ENCODE measurements around the gene MYBPH.

MYBPH gene

GRCh38 chr1:203133970-203134725 is 41.5 kb downstream of the MYBPH start:
- Histone ChIP-seq H3K9ac (peak overlapping the region in 8 of 11 experiments; percentile 11 to 53 (median 22); a peak in 7 of 22 replicates), H3K36me3 (no peaks in the 10 kb centered on the region), H3K4me2 (peak overlapping the region; percentile 75 to 92 (median 85)), H3K4me3 (peak overlapping the region in 1 of 10 experiments; percentile 16; a peak in 1 of 20 replicates), H3K9me3 (replicated peaks in 1 of 11) (no peaks in the 10 kb centered on the region), H3K27me3 (peaks cover 1 to 9% (median 4%) of the 10 kb centered on the region in 11 experiments; a peak in 20 of 22 replicates), H4K20me1 (peaks cover 0 to 27% (median 0%) of the 10 kb centered on the region in 11 experiments; a peak in 3 of 22 replicates), H3K4me1 (peaks cover 56 to 82% (median 77%) of the 10 kb centered on the region in 10 experiments), H3K27ac (peak overlapping the region in 9 of 11 experiments; percentile 23 to 68 (median 57); a peak in 16 of 22 replicates)
- TF ChIP-seq Cebpa-rat (IDR thresholded peaks at IDR 0.05): peak in 7 of 11 experiments; percentile 23 to 68 (median 60); a peak in 7 of 22 replicates

GRCh38 chr1:203131548-203132200 is 44.0 kb downstream of the MYBPH start:
- peaks cover 26 to 34% (median 29%) of the 10 kb centered on the region in 11 experiments for H3K27me3 ChIP-seq
- no peak overlapping the region for H3K4me3 ChIP-seq
- H3K4me2 ChIP-seq: peak overlapping the region in 9 of 11 experiments; percentile 22 to 75 (median 52); a peak in 18 of 22 replicates
- no peaks in the 10 kb centered on the region for H3K36me3 ChIP-seq
- no peaks in the 10 kb centered on the region for H3K9me3 ChIP-seq (replicated peaks in 1 of 11)
- H3K4me1 ChIP-seq: peaks cover 76 to 95% (median 92%) of the 10 kb centered on the region in 10 experiments
- H4K20me1 ChIP-seq: peaks cover 0 to 45% (median 0%) of the 10 kb centered on the region in 11 experiments; a peak in 3 of 22 replicates
- no peak overlapping the region for H3K27ac ChIP-seq
- no peak overlapping the region for H3K9ac ChIP-seq
- TF ChIP-seq Cebpa-rat (IDR thresholded peaks at IDR 0.05): no peak

- Histone ChIP-seq H3K27me3 (peaks cover 28 to 42% (median 35%) of the 10 kb centered on the region in 11 experiments), H3K27ac (no peak overlapping the region), H3K4me1 (peaks cover 76 to 95% (median 92%) of the 10 kb centered on the region in 10 experiments), H3K36me3 (no peaks in the 10 kb centered on the region), H3K9me3 (replicated peaks in 1 of 11) (no peaks in the 10 kb centered on the region), H3K4me3 (no peak overlapping the region), H4K20me1 (peaks cover 0 to 39% (median 0%) of the 10 kb centered on the region in 11 experiments; a peak in 2 of 22 replicates), H3K4me2 (peak overlapping the region; percentile 23 to 78 (median 53); a peak in 20 of 22 replicates), H3K9ac (no peak overlapping the region)
- TF ChIP-seq Cebpa-rat (IDR thresholded peaks at IDR 0.05): no peak
Measured at GRCh38 chr1:203130358-203130985, 45.2 kb downstream of the MYBPH start.

GRCh38 chr1:203129501-203130231 is 46.0 kb downstream of the MYBPH start:
- no peak overlapping the region for H3K4me3 ChIP-seq
- no peak overlapping the region for H3K27ac ChIP-seq
- H3K4me2 ChIP-seq: peak overlapping the region; percentile 23 to 78 (median 53)
- H4K20me1 ChIP-seq: peaks cover 0 to 39% (median 0%) of the 10 kb centered on the region in 11 experiments; a peak in 2 of 22 replicates
- peaks cover 76 to 95% (median 92%) of the 10 kb centered on the region in 10 experiments for H3K4me1 ChIP-seq
- H3K9me3 ChIP-seq (replicated peaks in 1 of 11): no peaks in the 10 kb centered on the region
- TF ChIP-seq Cebpa-rat (IDR thresholded peaks at IDR 0.05): no peak
- H3K36me3 ChIP-seq: no peaks in the 10 kb centered on the region
- peaks cover 31 to 43% (median 36%) of the 10 kb centered on the region in 11 experiments for H3K27me3 ChIP-seq
- no peak overlapping the region for H3K9ac ChIP-seq

GRCh38 chr1:203128716-203129500 is 46.7 kb downstream of the MYBPH start:
- Histone ChIP-seq H3K4me1 (peaks cover 76 to 95% (median 92%) of the 10 kb centered on the region in 10 experiments), H3K9me3 (replicated peaks in 1 of 11) (no peaks in the 10 kb centered on the region), H3K9ac (no peak overlapping the region), H3K4me3 (no peak overlapping the region), H4K20me1 (peaks cover 0 to 34% (median 0%) of the 10 kb centered on the region in 11 experiments; a peak in 2 of 22 replicates), H3K36me3 (no peaks in the 10 kb centered on the region), H3K4me2 (peak overlapping the region; percentile 48 to 78 (median 75); a peak in 17 of 22 replicates), H3K27me3 (peaks cover 31 to 51% (median 38%) of the 10 kb centered on the region in 11 experiments), H3K27ac (no peak overlapping the region)
- no peak for TF ChIP-seq Cebpa-rat (IDR thresholded peaks at IDR 0.05)

- H3K36me3 ChIP-seq: no peaks in the 10 kb centered on the region
- H3K9ac ChIP-seq: no peak overlapping the region
- no peak for TF ChIP-seq Cebpa-rat (IDR thresholded peaks at IDR 0.05)
- H3K4me1 ChIP-seq: peaks cover 71 to 95% (median 92%) of the 10 kb centered on the region in 10 experiments
- H4K20me1 ChIP-seq: peaks cover 0 to 29% (median 0%) of the 10 kb centered on the region in 11 experiments; a peak in 2 of 22 replicates
- no peaks in the 10 kb centered on the region for H3K9me3 ChIP-seq (replicated peaks in 1 of 11)
- peaks cover 31 to 56% (median 40%) of the 10 kb centered on the region in 11 experiments for H3K27me3 ChIP-seq
- peak overlapping the region in 10 of 11 experiments; percentile 69 to 78 (median 75); a peak in 21 of 22 replicates for H3K4me2 ChIP-seq
- peak overlapping the region in 3 of 10 experiments; percentile 14 to 28 (median 23); a peak in 2 of 20 replicates for H3K4me3 ChIP-seq
- H3K27ac ChIP-seq: no peak overlapping the region
Measured at GRCh38 chr1:203128431-203128715, 47.3 kb downstream of the MYBPH start.

GRCh38 chr1:203127666-203128430 is 47.8 kb downstream of the MYBPH start, which contains the start of gene ADORA1:
Gene ADORA1, plus strand, starts transcription at chr1:203127726. Its CDS starts 1,116 bp downstream, at chr1:203128842.
- peak within 1 kb of the TSS; percentile 69 to 83 (median 75) for H3K4me2 ChIP-seq
- H3K4me1 ChIP-seq: peaks cover 68 to 93% (median 88%) of the 10 kb centered on the region in 10 experiments
- peak within 1 kb of the TSS in 8 of 10 experiments; percentile 6 to 49 (median 24); a peak in 8 of 20 replicates for H3K4me3 ChIP-seq
- peak within 1 kb of the TSS in 1 of 11 experiments; percentile 20; a peak in 1 of 22 replicates for H3K9ac ChIP-seq
- H4K20me1 ChIP-seq: peaks cover 0 to 30% (median 0%) of the 10 kb centered on the region in 11 experiments; a peak in 2 of 22 replicates
- TF ChIP-seq Cebpa-rat (IDR thresholded peaks at IDR 0.05): no peak
- H3K36me3 ChIP-seq: no peaks in the 10 kb centered on the region
- peaks cover 31 to 61% (median 40%) of the 10 kb centered on the region in 11 experiments for H3K27me3 ChIP-seq
- H3K9me3 ChIP-seq (replicated peaks in 1 of 11): no peaks in the 10 kb centered on the region
- H3K27ac ChIP-seq: no peak within 1 kb of the TSS
